LoVo (cell line): ENCODE measurements around the gene ZNF180.
"Not testable (repeated sequence)": the region's sequence is repeated elsewhere in the genome, so short reads cannot be mapped to it uniquely, and the experiment has no call there.

Experiments
- DNase-seq: peaks from one replicate; pipeline ENCODE4 v3.0.0-alpha.2; 2016; ENCODE audit warnings: low spot score

The ZNF180 gene

DNA sequence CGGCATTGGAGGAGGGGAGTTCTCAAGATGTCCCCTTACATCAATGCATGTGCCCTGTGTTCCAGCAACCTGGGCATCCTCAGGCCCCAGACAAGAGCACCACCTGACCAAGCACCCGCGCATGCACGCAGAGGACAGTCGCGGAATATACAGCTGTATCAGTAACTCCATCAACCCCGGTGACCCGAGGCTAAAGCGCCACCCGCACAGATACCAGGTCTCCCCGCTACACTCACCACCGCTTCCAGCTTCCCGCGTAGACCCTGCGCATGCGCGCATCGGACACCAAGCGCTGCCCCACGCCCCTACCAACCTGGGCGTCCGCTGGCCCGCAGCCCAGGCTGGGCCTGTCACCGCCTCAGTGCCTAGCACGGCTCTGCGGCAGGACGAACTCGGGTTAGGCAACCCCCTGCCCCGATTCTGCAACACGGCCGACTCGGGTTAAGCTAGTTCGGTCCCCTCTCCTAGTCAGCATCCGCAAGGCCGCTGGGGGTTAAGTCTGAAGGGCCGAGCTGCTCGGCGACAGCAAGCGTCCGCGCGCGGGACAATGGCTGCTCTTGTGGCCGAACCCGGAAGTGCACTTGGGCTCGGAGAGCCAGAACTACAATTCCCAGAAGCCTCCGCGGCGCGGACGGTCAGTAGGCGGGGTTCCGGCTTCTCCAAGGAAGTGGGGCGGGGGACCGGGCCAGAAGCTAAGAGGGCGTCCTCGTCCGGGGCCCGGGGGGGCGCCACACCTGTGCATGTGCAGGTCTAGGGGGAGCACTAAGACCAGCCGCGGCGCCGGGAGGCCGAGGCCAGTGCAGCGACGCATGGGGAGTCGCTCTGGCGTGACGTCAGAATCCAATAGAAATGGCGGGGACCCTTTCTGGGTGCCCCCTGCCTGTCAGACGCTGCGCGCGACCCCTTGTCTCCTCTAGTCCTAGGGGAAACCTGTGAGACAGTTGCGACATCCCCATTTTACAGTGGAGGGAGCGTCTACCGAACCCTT lies at the start of gene ZNF180:
Gene ZNF180, minus strand, starts transcription at position 561 of the 988 bp plus-strand sequence. CDS start 3,188 bp downstream, outside the sequence.
- DNase-seq: peak; percentile 96

DNA sequence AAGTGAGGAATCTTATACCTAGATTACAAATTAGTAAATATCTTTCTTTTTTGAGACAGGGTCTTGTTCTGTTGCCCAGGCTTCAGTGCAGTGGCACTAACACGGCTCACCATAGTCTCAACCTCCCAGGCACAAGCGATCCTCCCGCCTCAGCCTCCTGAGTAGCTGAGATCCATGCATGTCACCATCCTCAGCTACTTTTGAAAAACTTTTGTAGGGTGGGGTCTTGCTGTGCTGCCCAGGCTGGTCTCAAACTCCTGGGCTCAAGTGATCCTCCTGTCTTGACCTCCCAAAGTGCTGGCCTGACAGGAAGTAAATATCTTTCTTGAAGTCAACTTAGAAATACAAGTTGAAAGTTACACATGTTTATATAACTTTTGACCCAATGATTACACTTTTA lies 49.2 kb upstream of the ZNF180 start:
- DNase-seq: no peak

DNA sequence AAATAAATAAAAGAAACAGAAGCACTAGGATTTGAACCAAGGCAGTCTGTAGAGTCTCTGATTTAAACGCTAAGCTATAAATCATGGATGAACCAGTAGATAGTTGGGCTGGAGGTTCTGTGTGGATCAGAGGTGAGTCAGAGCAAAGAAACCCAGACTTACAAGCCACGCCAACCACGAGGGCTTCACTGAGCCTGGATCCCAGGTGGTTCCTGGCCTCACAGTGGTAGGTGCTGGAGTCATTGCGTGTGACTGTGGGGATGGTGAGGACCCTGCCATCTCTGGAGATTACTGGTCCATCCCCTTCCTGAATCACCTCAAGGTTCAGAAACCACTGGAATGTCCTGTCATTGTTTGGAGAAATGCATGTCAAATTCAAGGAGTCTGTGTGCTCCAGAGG lies 48.4 kb upstream of the ZNF180 start:
- peak; percentile 5 for DNase-seq

DNA sequence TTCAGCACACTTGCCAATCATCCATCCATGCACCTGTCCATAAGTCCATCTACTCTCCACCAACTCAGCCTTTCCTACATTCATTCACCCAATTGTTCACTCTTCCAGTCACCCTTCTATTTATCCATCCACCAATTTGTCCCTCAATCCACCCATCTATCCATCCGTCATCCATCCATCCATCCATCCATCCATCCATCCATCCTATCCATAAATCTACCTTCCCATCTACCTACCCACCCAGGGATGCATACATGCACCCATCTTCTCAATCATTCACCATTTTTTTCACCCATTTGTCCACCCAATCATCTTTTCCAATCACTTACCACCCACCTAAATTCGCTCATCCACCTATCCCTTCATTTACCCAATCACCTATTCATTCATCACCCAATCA lies 43.7 kb upstream of the ZNF180 start:
- DNase-seq: no peak

GRCh38 chr19:44542671-44543070 lies 42.3 kb upstream of the ZNF180 start:
- DNase-seq: no peak

- no peak for DNase-seq
These were observed 40.4 kb upstream of the ZNF180 start for GRCh38 chr19:44540736-44541135.

- no peak for DNase-seq
These were observed 39.7 kb upstream of the ZNF180 start for GRCh38 chr19:44539991-44540390.

DNA sequence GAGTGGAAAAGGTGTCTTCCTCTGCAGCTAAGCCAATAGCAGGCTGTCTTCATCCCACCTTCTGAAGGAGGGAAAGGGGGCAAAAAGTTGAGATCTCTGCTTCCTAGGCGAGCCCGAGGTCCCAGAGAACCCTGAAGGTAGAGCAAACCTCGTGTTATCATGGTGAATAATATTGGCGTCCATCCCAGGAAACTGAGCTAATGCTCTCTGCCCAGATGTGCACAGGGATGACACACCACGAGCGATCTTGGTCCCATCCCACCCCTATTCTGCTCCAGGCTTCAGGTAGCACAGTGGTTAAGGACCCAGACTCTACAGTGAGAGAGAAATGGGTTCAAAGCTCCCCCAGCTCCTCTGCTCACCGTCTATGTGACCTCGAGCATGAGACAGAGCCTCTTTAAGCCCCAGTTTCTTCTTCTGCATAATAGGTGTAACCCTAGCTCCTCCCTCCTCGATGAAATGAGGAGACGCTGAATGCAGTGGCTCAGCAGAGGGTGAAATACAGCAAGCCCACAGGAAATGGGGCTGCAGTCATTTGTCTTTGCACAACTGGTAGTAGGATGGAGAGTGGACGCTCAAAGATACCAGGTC lies 39.0 kb upstream of the ZNF180 start:
- no peak for DNase-seq

DNA sequence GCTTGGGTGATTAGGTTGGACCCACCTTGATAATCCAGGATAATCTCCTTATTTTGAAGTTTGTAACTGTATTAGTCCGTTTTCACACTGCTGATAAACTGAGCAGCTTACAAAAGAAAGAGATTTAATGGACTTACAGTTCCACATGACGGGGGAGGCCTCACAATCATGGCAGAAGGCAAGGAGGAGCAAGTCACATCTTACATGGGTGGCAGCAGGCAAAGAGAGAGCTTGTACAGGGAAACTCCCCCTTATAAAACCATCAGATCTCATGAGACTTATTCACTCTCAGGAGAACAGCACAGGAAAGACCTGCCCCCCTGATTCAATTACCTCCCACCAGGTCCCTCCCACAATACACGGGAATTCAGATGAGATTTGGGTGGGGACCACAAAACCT lies 35.0 kb upstream of the ZNF180 start:
- DNase-seq: not testable (repeated sequence)

GRCh38 chr19:44532819-44533218 lies 32.5 kb upstream of the ZNF180 start:
- DNase-seq: no peak

GRCh38 chr19:44530777-44531176 lies 30.5 kb upstream of the ZNF180 start:
- no peak for DNase-seq

GRCh38 chr19:44529536-44529935 lies 29.2 kb upstream of the ZNF180 start, which contains the start of gene CEACAM20:
Gene CEACAM20, minus strand, starts transcription at chr19:44529675. Its CDS starts 166 bp downstream, at chr19:44529509.
- DNase-seq: no peak

DNA sequence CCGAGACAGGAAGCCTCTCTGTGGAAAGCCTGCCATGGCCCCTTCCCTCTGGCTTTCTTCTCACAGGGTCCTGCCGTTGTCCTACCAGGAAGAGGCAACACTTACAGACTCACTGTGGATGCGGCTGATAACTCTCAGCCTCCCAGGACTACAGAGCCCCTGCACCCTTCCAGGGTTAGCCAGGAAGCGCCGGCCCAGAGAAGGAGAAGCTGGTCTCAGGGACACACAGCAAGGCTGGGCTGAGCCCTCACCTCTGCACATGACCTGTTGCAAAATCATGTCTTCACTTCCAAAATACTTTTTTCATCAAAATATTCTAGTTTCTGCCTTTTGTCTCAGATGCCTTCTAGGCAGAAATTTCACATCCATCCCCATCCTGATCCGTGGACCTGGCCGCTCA lies 27.2 kb upstream of the ZNF180 start:
- no peak for DNase-seq

- DNase-seq: no peak
These were observed 25.6 kb upstream of the ZNF180 start for GRCh38 chr19:44525721-44526430.

- DNase-seq: no peak
These were observed 21.0 kb upstream of the ZNF180 start for GRCh38 chr19:44521370-44521769.

DNA sequence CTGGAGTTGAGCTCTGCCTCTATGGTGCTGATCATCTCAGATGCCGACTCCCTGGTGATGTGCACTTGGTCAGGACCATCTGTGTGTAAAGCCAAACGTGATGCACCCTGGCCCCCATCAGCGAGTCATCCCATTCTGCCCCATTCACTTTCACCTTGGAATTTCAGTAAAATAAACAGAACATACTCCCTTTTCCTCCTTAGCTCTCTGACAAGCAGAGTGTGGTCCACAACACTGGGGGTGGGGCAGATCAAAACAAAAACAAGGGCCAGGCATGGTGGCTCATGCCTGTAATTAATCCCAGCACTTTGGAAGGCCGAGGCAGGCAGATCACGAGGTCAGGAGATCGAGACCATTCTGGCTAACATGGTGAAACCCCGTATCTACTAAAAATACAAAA lies 16.8 kb upstream of the ZNF180 start:
- no peak for DNase-seq

DNA sequence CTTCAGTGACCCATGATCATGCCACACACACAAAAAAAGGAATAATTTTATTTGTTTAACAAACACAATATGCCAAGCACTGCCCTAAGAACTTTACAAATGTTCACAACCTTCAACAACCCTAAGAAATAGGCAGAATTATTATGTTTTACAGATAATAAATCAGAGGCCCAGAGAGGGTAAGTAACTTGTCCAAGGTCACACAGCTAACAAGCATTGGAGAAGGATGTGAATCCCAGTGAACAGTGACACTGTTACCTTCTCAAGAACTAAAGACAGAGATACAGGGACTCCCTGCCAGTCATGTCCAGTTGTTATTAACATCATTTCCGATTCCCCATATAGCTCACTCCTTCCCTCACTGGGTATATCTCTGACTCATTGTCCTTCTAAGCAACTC lies 15.6 kb upstream of the ZNF180 start:
- DNase-seq: no peak

DNA sequence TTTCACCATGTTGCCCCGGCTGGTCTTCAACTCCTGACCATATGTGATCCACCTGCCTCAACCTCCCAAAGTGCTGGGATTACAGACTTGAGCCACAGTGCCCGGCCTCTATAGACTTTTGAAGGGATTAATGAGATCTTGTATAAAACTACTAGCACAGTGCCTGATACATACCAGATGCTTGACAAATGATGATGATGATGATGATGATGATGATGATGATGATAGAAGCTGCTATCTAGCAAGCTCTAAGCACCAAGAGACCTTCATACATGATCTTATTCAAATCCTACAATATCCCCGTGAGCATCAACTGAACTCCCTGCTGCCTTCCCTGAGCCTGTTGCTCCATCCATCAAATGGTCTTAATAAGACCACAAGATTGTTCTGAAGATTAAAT lies 14.7 kb upstream of the ZNF180 start:
- no peak for DNase-seq

- DNase-seq: peak; percentile 9
These were observed 12.3 kb upstream of the ZNF180 start for GRCh38 chr19:44512326-44513298.

- no peak for DNase-seq
These were observed 9.2 kb upstream of the ZNF180 start for GRCh38 chr19:44509478-44509877.

- DNase-seq: no peak
These were observed 763 bp downstream of the ZNF180 start for GRCh38 chr19:44499559-44499958.
